Measurements from ENCODE around the gene TTC12. TPM values are rescaled to one million over a fixed set of nuclear protein-coding genes. Genes with fewer than 3 reads are reported as not detected.

TTC12 gene
- total RNA-seq, 1 experiment from 2014 or later: 7.6 TPM

DNA sequence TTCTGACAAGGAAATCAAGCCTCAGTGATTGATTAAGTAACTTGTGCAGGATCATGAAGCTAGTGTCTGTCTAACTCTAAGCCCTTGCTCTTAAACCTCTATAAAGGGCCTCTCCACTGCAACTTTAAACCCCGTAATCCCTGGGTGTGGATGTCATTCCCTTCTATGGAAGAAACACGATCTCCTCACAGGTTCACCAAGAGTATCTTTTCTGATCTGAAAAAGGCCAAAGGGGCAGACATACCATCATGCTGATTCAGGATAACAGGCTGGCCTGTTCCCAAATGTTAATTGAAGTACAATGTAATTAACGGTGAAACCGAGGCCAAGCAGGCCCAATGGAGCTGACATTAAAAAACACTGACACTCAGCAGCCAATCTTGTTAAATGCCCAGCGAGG lies 17.1 kb downstream of the TTC12 start:
- H3K36me3 Mint-ChIP-seq: no peaks in the 10 kb centered on the region
- TF ChIP-seq FOXJ3 (CRISPR knock-in tag; IDR thresholded peaks at IDR 0.05; ENCODE audit: borderline replicate concordance): no peak
- no peaks in the 10 kb centered on the region for H3K27me3 Mint-ChIP-seq (ENCODE audit: low read depth)
- CTCF ChIA-PET: interaction anchor here (0.5 kb wide), 1 partner anchor 1051 kb away, joined by 4 read pairs; no protein-coding TSS in a partner anchor
- no peak overlapping the region for H3K4me3 Mint-ChIP-seq
- H3K9me3 Mint-ChIP-seq: no peaks in the 10 kb centered on the region
- no peak for DNase-seq (ENCODE audit: low spot score)
- POLR2A ChIA-PET: no interaction called here
- H3K4me1 Mint-ChIP-seq: peaks cover 4% of the 10 kb centered on the region; the same call in 1 of the 2 replicates
- H3K27ac Mint-ChIP-seq: no peak overlapping the region
- no peak for ATAC-seq

DNA sequence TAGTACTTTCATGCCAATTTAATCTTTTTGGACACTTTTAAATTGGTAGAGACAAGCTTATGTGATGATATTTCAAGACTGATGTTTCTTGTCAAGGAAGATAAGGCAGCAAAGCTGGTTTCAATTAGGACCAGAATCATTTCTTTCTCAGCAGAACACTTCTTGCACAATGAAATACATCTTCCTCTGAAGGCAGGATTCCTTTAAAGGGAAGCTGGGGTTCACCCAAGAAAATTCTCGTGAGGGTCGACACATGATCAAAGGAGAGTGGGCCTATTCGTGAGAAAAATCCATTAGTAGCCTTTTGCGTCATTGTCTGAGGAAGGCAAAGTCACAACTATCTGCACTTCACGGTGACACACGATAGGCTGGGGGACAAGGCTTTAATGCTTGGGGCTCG lies 17.6 kb downstream of the TTC12 start:
- TF ChIP-seq OVOL2 (CRISPR knock-in tag; IDR thresholded peaks at IDR 0.05; ENCODE audit: borderline replicate concordance) (no peak), NR3C1 (CRISPR knock-in tag; conservative IDR thresholded peaks at IDR 0.05; ENCODE audit: low read depth) (no peak), CREM (CRISPR knock-in tag; IDR thresholded peaks at IDR 0.05) (no peak), ZNF138 (CRISPR knock-in tag; conservative IDR thresholded peaks at IDR 0.05) (no peak), MYBL2 (CRISPR knock-in tag; IDR thresholded peaks at IDR 0.05) (no peak), EMX1 (CRISPR knock-in tag; IDR thresholded peaks at IDR 0.05) (no peak), ETV6 (CRISPR knock-in tag; IDR thresholded peaks at IDR 0.05) (no peak), SP1 (CRISPR knock-in tag; conservative IDR thresholded peaks at IDR 0.05) (no peak), SMAD4 (CRISPR knock-in tag; IDR thresholded peaks at IDR 0.05) (no peak)
- TF ChIP-seq, protein P1, sequence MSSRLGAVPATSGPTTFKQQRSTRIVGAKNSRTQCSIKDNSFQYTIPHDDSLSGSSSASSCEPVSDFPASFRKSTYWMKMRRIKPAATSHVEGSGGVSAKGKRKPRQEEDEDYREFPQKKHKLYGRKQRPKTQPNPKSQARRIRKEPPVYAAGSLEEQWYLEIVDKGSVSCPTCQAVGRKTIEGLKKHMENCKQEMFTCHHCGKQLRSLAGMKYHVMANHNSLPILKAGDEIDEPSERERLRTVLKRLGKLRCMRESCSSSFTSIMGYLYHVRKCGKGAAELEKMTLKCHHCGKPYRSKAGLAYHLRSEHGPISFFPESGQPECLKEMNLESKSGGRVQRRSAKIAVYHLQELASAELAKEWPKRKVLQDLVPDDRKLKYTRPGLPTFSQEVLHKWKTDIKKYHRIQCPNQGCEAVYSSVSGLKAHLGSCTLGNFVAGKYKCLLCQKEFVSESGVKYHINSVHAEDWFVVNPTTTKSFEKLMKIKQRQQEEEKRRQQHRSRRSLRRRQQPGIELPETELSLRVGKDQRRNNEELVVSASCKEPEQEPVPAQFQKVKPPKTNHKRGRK (CRISPR knock-in tag; IDR thresholded peaks at IDR 0.05; ENCODE audit: borderline replicate concordance): no peak
- TF ChIP-seq, protein P2, sequence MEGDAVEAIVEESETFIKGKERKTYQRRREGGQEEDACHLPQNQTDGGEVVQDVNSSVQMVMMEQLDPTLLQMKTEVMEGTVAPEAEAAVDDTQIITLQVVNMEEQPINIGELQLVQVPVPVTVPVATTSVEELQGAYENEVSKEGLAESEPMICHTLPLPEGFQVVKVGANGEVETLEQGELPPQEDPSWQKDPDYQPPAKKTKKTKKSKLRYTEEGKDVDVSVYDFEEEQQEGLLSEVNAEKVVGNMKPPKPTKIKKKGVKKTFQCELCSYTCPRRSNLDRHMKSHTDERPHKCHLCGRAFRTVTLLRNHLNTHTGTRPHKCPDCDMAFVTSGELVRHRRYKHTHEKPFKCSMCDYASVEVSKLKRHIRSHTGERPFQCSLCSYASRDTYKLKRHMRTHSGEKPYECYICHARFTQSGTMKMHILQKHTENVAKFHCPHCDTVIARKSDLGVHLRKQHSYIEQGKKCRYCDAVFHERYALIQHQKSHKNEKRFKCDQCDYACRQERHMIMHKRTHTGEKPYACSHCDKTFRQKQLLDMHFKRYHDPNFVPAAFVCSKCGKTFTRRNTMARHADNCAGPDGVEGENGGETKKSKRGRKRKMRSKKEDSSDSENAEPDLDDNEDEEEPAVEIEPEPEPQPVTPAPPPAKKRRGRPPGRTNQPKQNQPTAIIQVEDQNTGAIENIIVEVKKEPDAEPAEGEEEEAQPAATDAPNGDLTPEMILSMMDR (IDR thresholded peaks at IDR 0.05): no peak
- TF ChIP-seq, protein P3, sequence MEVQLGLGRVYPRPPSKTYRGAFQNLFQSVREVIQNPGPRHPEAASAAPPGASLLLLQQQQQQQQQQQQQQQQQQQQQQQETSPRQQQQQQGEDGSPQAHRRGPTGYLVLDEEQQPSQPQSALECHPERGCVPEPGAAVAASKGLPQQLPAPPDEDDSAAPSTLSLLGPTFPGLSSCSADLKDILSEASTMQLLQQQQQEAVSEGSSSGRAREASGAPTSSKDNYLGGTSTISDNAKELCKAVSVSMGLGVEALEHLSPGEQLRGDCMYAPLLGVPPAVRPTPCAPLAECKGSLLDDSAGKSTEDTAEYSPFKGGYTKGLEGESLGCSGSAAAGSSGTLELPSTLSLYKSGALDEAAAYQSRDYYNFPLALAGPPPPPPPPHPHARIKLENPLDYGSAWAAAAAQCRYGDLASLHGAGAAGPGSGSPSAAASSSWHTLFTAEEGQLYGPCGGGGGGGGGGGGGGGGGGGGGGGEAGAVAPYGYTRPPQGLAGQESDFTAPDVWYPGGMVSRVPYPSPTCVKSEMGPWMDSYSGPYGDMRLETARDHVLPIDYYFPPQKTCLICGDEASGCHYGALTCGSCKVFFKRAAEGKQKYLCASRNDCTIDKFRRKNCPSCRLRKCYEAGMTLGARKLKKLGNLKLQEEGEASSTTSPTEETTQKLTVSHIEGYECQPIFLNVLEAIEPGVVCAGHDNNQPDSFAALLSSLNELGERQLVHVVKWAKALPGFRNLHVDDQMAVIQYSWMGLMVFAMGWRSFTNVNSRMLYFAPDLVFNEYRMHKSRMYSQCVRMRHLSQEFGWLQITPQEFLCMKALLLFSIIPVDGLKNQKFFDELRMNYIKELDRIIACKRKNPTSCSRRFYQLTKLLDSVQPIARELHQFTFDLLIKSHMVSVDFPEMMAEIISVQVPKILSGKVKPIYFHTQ (CRISPR knock-in tag; IDR thresholded peaks at IDR 0.05): no peak
- TF ChIP-seq, protein P4, sequence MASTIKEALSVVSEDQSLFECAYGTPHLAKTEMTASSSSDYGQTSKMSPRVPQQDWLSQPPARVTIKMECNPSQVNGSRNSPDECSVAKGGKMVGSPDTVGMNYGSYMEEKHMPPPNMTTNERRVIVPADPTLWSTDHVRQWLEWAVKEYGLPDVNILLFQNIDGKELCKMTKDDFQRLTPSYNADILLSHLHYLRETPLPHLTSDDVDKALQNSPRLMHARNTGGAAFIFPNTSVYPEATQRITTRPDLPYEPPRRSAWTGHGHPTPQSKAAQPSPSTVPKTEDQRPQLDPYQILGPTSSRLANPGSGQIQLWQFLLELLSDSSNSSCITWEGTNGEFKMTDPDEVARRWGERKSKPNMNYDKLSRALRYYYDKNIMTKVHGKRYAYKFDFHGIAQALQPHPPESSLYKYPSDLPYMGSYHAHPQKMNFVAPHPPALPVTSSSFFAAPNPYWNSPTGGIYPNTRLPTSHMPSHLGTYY (CRISPR knock-in tag; IDR thresholded peaks at IDR 0.05): no peak
- TF ChIP-seq, protein P5, sequence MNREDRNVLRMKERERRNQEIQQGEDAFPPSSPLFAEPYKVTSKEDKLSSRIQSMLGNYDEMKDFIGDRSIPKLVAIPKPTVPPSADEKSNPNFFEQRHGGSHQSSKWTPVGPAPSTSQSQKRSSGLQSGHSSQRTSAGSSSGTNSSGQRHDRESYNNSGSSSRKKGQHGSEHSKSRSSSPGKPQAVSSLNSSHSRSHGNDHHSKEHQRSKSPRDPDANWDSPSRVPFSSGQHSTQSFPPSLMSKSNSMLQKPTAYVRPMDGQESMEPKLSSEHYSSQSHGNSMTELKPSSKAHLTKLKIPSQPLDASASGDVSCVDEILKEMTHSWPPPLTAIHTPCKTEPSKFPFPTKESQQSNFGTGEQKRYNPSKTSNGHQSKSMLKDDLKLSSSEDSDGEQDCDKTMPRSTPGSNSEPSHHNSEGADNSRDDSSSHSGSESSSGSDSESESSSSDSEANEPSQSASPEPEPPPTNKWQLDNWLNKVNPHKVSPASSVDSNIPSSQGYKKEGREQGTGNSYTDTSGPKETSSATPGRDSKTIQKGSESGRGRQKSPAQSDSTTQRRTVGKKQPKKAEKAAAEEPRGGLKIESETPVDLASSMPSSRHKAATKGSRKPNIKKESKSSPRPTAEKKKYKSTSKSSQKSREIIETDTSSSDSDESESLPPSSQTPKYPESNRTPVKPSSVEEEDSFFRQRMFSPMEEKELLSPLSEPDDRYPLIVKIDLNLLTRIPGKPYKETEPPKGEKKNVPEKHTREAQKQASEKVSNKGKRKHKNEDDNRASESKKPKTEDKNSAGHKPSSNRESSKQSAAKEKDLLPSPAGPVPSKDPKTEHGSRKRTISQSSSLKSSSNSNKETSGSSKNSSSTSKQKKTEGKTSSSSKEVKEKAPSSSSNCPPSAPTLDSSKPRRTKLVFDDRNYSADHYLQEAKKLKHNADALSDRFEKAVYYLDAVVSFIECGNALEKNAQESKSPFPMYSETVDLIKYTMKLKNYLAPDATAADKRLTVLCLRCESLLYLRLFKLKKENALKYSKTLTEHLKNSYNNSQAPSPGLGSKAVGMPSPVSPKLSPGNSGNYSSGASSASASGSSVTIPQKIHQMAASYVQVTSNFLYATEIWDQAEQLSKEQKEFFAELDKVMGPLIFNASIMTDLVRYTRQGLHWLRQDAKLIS (CRISPR knock-in tag; IDR thresholded peaks at IDR 0.05; ENCODE audit: borderline replicate concordance): no peak
- TF ChIP-seq, protein P6, sequence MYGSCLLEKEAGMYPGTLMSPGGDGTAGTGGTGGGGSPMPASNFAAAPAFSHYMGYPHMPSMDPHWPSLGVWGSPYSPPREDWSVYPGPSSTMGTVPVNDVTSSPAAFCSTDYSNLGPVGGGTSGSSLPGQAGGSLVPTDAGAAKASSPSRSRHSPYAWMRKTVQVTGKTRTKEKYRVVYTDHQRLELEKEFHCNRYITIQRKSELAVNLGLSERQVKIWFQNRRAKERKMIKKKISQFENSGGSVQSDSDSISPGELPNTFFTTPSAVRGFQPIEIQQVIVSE (CRISPR knock-in tag; IDR thresholded peaks at IDR 0.05; ENCODE audit: borderline replicate concordance): no peak
- TF ChIP-seq, protein P7, sequence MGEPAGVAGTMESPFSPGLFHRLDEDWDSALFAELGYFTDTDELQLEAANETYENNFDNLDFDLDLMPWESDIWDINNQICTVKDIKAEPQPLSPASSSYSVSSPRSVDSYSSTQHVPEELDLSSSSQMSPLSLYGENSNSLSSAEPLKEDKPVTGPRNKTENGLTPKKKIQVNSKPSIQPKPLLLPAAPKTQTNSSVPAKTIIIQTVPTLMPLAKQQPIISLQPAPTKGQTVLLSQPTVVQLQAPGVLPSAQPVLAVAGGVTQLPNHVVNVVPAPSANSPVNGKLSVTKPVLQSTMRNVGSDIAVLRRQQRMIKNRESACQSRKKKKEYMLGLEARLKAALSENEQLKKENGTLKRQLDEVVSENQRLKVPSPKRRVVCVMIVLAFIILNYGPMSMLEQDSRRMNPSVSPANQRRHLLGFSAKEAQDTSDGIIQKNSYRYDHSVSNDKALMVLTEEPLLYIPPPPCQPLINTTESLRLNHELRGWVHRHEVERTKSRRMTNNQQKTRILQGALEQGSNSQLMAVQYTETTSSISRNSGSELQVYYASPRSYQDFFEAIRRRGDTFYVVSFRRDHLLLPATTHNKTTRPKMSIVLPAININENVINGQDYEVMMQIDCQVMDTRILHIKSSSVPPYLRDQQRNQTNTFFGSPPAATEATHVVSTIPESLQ (CRISPR knock-in tag; IDR thresholded peaks at IDR 0.05): no peak
- TF ChIP-seq, protein P8, sequence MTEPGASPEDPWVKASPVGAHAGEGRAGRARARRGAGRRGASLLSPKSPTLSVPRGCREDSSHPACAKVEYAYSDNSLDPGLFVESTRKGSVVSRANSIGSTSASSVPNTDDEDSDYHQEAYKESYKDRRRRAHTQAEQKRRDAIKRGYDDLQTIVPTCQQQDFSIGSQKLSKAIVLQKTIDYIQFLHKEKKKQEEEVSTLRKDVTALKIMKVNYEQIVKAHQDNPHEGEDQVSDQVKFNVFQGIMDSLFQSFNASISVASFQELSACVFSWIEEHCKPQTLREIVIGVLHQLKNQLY (CRISPR knock-in tag; IDR thresholded peaks at IDR 0.05): no peak
- ChIA-PET POLR2A (no interaction called here), CTCF (interaction anchor here (0.5 kb wide), 1 partner anchor 1051 kb away, joined by 4 read pairs; no protein-coding TSS in a partner anchor)
- no peak overlapping the region for H3K4me3 Mint-ChIP-seq
- DNase-seq (ENCODE audit: low spot score) (no peak), ATAC-seq (no peak)
- H3K27ac Mint-ChIP-seq: no peak overlapping the region
- no peaks in the 10 kb centered on the region for H3K9me3 Mint-ChIP-seq
- no peaks in the 10 kb centered on the region for H3K27me3 Mint-ChIP-seq (ENCODE audit: low read depth)
- peaks cover 4% of the 10 kb centered on the region; the same call in 1 of the 2 replicates for H3K4me1 Mint-ChIP-seq
- no peaks in the 10 kb centered on the region for H3K36me3 Mint-ChIP-seq
